ENCODE results near the gene PRKG1. TPM values are rescaled to one million over a fixed set of nuclear protein-coding genes. Genes with fewer than 3 reads are reported as not detected.

The PRKG1 gene
- total and polyA plus RNA-seq, 2 experiments from 2014 or later: 18.2 to 21.1 TPM

DNA sequence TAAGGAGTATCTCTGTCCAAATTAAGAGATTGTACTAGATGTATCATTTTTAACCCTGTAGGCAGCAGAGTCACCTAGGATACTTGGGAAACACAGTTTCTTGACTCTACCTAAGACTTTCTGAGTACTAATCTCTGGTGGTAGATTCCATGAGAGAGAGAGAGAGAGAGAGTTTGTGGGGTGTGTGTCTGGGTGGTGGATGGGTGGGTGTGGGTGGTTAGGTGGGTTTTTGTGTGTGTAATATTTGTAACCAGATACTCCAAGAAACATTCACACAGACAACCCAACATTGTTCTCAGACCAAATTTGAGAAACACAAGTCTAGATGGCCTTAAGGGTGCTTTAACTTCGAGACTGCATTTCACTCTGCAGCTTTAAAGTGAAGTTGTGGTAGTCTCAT, 215.2 kb downstream of the PRKG1 start (continued):
- TF ChIP-seq, protein P1, sequence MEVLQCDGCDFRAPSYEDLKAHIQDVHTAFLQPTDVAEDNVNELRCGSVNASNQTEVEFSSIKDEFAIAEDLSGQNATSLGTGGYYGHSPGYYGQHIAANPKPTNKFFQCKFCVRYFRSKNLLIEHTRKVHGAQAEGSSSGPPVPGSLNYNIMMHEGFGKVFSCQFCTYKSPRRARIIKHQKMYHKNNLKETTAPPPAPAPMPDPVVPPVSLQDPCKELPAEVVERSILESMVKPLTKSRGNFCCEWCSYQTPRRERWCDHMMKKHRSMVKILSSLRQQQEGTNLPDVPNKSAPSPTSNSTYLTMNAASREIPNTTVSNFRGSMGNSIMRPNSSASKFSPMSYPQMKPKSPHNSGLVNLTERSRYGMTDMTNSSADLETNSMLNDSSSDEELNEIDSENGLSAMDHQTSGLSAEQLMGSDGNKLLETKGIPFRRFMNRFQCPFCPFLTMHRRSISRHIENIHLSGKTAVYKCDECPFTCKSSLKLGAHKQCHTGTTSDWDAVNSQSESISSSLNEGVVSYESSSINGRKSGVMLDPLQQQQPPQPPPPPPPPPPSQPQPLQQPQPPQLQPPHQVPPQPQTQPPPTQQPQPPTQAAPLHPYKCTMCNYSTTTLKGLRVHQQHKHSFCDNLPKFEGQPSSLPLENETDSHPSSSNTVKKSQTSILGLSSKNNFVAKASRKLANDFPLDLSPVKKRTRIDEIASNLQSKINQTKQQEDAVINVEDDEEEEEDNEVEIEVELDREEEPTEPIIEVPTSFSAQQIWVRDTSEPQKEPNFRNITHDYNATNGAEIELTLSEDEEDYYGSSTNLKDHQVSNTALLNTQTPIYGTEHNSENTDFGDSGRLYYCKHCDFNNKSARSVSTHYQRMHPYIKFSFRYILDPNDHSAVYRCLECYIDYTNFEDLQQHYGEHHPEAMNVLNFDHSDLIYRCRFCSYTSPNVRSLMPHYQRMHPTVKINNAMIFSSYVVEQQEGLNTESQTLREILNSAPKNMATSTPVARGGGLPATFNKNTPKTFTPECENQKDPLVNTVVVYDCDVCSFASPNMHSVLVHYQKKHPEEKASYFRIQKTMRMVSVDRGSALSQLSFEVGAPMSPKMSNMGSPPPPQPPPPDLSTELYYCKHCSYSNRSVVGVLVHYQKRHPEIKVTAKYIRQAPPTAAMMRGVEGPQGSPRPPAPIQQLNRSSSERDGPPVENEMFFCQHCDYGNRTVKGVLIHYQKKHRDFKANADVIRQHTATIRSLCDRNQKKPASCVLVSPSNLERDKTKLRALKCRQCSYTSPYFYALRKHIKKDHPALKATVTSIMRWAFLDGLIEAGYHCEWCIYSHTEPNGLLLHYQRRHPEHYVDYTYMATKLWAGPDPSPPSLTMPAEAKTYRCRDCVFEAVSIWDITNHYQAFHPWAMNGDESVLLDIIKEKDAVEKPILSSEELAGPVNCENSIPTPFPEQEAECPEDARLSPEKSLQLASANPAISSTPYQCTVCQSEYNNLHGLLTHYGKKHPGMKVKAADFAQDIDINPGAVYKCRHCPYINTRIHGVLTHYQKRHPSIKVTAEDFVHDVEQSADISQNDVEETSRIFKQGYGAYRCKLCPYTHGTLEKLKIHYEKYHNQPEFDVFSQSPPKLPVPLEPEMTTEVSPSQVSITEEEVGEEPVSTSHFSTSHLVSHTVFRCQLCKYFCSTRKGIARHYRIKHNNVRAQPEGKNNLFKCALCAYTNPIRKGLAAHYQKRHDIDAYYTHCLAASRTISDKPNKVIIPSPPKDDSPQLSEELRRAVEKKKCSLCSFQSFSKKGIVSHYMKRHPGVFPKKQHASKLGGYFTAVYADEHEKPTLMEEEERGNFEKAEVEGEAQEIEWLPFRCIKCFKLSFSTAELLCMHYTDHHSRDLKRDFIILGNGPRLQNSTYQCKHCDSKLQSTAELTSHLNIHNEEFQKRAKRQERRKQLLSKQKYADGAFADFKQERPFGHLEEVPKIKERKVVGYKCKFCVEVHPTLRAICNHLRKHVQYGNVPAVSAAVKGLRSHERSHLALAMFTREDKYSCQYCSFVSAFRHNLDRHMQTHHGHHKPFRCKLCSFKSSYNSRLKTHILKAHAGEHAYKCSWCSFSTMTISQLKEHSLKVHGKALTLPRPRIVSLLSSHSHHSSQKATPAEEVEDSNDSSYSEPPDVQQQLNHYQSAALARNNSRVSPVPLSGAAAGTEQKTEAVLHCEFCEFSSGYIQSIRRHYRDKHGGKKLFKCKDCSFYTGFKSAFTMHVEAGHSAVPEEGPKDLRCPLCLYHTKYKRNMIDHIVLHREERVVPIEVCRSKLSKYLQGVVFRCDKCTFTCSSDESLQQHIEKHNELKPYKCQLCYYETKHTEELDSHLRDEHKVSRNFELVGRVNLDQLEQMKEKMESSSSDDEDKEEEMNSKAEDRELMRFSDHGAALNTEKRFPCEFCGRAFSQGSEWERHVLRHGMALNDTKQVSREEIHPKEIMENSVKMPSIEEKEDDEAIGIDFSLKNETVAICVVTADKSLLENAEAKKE (CRISPR knock-in tag; IDR thresholded peaks at IDR 0.05): no peak

DNA sequence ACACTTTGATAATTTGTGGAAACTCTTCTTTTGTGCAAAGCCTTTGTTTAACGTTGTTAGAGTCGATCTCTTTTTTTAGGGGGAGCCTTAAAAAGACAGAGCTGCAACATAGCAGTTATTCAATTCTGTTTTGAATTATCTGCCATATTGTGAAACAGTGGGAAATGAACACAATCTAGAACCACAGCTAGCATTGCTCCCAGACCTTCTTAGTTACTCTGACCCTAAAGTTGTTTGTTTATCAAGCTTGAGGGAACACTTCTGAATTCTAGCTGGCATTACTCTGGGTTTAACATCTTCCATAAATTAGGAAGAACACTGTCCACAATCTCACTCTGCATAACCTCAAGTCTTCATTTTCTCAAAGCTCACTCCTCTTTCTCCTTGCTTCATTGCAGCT, 217.7 kb downstream of the PRKG1 start:
- Histone ChIP-seq H3K4me2 (no peak overlapping the region), H3K27ac (ENCODE audit: low read depth) (no peak overlapping the region), H3K36me3 (ENCODE audit: insufficient read depth) (no peaks in the 10 kb centered on the region), H3K4me1 (ENCODE audit: insufficient read depth) (0 out of 2 replicates have a peak, but pooled peaks cover 8% of the 10 kb centered on the region), H4K20me1 (replicated peaks; ENCODE audit: insufficient read depth) (no peaks in the 10 kb centered on the region), H3K4me3 (no peak overlapping the region), H2AFZ (no peak overlapping the region), H3K27me3 (ENCODE audit: insufficient read depth) (no peaks in the 10 kb centered on the region), H3K9me2 (ENCODE audit: insufficient read depth) (no peaks in the 10 kb centered on the region), H3K79me2 (replicated peaks; ENCODE audit: insufficient read depth) (no peaks in the 10 kb centered on the region), H3F3A (replicated peaks; ENCODE audit: low read depth) (no peaks in the 10 kb centered on the region)
- no peaks in the 10 kb centered on the region; the same call in 2 of the 3 replicates for H3K9me3 Mint-ChIP-seq
- H3K36me3 Mint-ChIP-seq (ENCODE audit: low read depth): no peaks in the 10 kb centered on the region
- H3K4me3 Mint-ChIP-seq: no peak overlapping the region
- H3K4me1 Mint-ChIP-seq: no peaks in the 10 kb centered on the region; the same call in 2 of the 3 replicates
- no peaks in the 10 kb centered on the region for H3K27me3 Mint-ChIP-seq (ENCODE audit: insufficient read depth, low read depth, poor library complexity)
- no peak for ATAC-seq
- DNase-seq (ENCODE audit: low spot score): no peak
- H3K27ac Mint-ChIP-seq: no peak overlapping the region
- no peak for TF ChIP-seq JUNB (IDR thresholded peaks at IDR 0.05; ENCODE audit: unreplicated experiment)
- no peak for TF ChIP-seq EZH2 (IDR thresholded peaks at IDR 0.05; ENCODE audit: low read depth, unreplicated experiment)
- TF ChIP-seq, protein P2, sequence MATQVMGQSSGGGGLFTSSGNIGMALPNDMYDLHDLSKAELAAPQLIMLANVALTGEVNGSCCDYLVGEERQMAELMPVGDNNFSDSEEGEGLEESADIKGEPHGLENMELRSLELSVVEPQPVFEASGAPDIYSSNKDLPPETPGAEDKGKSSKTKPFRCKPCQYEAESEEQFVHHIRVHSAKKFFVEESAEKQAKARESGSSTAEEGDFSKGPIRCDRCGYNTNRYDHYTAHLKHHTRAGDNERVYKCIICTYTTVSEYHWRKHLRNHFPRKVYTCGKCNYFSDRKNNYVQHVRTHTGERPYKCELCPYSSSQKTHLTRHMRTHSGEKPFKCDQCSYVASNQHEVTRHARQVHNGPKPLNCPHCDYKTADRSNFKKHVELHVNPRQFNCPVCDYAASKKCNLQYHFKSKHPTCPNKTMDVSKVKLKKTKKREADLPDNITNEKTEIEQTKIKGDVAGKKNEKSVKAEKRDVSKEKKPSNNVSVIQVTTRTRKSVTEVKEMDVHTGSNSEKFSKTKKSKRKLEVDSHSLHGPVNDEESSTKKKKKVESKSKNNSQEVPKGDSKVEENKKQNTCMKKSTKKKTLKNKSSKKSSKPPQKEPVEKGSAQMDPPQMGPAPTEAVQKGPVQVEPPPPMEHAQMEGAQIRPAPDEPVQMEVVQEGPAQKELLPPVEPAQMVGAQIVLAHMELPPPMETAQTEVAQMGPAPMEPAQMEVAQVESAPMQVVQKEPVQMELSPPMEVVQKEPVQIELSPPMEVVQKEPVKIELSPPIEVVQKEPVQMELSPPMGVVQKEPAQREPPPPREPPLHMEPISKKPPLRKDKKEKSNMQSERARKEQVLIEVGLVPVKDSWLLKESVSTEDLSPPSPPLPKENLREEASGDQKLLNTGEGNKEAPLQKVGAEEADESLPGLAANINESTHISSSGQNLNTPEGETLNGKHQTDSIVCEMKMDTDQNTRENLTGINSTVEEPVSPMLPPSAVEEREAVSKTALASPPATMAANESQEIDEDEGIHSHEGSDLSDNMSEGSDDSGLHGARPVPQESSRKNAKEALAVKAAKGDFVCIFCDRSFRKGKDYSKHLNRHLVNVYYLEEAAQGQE (IDR thresholded peaks at IDR 0.05; ENCODE audit: unreplicated experiment): no peak
- no peak for TF ChIP-seq EZH2phosphoT487 (IDR thresholded peaks at IDR 0.05; ENCODE audit: unreplicated experiment)
- TF ChIP-seq ZNF114 (CRISPR knock-in tag; IDR thresholded peaks at IDR 0.05): no peak
- TF ChIP-seq POLR2AphosphoS5 (IDR thresholded peaks at IDR 0.05; ENCODE audit: low read depth): no peak
- TF ChIP-seq STAT1 (IDR thresholded peaks at IDR 0.05; ENCODE audit: unreplicated experiment): no peak
- TF ChIP-seq, protein P3, sequence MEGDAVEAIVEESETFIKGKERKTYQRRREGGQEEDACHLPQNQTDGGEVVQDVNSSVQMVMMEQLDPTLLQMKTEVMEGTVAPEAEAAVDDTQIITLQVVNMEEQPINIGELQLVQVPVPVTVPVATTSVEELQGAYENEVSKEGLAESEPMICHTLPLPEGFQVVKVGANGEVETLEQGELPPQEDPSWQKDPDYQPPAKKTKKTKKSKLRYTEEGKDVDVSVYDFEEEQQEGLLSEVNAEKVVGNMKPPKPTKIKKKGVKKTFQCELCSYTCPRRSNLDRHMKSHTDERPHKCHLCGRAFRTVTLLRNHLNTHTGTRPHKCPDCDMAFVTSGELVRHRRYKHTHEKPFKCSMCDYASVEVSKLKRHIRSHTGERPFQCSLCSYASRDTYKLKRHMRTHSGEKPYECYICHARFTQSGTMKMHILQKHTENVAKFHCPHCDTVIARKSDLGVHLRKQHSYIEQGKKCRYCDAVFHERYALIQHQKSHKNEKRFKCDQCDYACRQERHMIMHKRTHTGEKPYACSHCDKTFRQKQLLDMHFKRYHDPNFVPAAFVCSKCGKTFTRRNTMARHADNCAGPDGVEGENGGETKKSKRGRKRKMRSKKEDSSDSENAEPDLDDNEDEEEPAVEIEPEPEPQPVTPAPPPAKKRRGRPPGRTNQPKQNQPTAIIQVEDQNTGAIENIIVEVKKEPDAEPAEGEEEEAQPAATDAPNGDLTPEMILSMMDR (conservative IDR thresholded peaks at IDR 0.05; ENCODE audit: low read depth in 2 of 2): no peak
- no peak for TF ChIP-seq ZNF331 (CRISPR knock-in tag; IDR thresholded peaks at IDR 0.05; ENCODE audit: low read depth)
- TF ChIP-seq CREB1 (CRISPR knock-in tag; IDR thresholded peaks at IDR 0.05; ENCODE audit: low read depth): no peak
- TF ChIP-seq, protein P4, sequence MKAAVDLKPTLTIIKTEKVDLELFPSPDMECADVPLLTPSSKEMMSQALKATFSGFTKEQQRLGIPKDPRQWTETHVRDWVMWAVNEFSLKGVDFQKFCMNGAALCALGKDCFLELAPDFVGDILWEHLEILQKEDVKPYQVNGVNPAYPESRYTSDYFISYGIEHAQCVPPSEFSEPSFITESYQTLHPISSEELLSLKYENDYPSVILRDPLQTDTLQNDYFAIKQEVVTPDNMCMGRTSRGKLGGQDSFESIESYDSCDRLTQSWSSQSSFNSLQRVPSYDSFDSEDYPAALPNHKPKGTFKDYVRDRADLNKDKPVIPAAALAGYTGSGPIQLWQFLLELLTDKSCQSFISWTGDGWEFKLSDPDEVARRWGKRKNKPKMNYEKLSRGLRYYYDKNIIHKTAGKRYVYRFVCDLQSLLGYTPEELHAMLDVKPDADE (IDR thresholded peaks at IDR 0.05): no peak
- no peak for TF ChIP-seq NANOG (IDR thresholded peaks at IDR 0.05; ENCODE audit: borderline replicate concordance)

Measured in GM23338 (cell line).